Lower leg skin (tissue), 3 donors: ENCODE results near the gene KCNH8.

Experiments used
- POLR2A ChIP-seq, 2 donors: fragments of 450-650 bp; IDR thresholded peaks; one replicate each; pipeline ENCODE4 v1.6.1; 2016 to 2017; ENCODE audit warnings: antibody characterized with exemption in 2 of 2, mild to moderate bottlenecking in 1 of 2, moderate library complexity in 1 of 2
- TF ChIP-seq, protein P1 (sequence below), 3 donors: fragments of 450-650 bp; IDR thresholded peaks; one replicate each; pipeline ENCODE4 v1.5.1; 2016; ENCODE audit warnings: antibody characterized with exemption in 3 of 3, mild to moderate bottlenecking in 3 of 3, moderate library complexity in 2 of 3

DNA sequence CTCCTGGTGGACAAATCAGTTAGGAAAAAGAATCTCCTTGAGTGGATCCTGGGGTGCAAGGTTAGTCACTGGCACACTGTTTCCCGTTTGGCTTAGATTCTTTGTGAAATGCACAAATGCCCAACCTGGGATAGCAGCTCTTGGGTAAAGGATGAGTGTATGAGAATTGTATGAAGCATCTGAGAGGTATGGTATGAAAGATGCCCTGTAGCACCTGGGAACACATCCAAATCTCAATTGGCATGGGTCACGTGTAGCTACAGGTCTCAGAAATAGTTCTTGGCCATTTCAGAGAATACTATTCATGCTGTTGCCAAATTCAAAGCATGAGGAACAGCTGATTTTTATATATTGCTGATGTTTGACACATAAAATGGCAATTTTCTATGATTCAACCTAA, 84.3 kb downstream of the KCNH8 start:
- TF ChIP-seq, protein P1, sequence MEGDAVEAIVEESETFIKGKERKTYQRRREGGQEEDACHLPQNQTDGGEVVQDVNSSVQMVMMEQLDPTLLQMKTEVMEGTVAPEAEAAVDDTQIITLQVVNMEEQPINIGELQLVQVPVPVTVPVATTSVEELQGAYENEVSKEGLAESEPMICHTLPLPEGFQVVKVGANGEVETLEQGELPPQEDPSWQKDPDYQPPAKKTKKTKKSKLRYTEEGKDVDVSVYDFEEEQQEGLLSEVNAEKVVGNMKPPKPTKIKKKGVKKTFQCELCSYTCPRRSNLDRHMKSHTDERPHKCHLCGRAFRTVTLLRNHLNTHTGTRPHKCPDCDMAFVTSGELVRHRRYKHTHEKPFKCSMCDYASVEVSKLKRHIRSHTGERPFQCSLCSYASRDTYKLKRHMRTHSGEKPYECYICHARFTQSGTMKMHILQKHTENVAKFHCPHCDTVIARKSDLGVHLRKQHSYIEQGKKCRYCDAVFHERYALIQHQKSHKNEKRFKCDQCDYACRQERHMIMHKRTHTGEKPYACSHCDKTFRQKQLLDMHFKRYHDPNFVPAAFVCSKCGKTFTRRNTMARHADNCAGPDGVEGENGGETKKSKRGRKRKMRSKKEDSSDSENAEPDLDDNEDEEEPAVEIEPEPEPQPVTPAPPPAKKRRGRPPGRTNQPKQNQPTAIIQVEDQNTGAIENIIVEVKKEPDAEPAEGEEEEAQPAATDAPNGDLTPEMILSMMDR (IDR thresholded peaks at IDR 0.05) = no peak
- TF ChIP-seq POLR2A (IDR thresholded peaks at IDR 0.05) = no peak
